IgD-negative memory B cell (primary cell): ENCODE measurements around the gene EXOC6. TPM values are rescaled to one million over a fixed set of nuclear protein-coding genes. Genes with fewer than 3 reads are reported as not detected.
A peak's percentile ranks its signal among the peaks of the same experiment; 100 is the strongest.

ENCODE experiments used
- H3K27ac Mint-ChIP-seq, 3 donors: one replicate each; pipeline ENCODE4 v1.8.0; 2020 to 2022; ENCODE audit warnings: mild to moderate bottlenecking in 3 of 3, mixed read lengths in 3 of 3, moderate library complexity in 1 of 3
- H3K27me3 Mint-ChIP-seq: one replicate; pipeline ENCODE4 v1.8.0; 2021; ENCODE audit warnings: mixed read lengths
- H3K36me3 Mint-ChIP-seq: one replicate; pipeline ENCODE4 v1.8.0; 2020; ENCODE audit warnings: mild to moderate bottlenecking, mixed read lengths
- H3K4me1 Mint-ChIP-seq, 3 donors: one replicate each; pipeline ENCODE4 v1.8.0; 2020 to 2022; ENCODE audit warnings: mixed read lengths in 3 of 3, mild to moderate bottlenecking in 1 of 3
- H3K4me3 Mint-ChIP-seq, 4 donors: one replicate each; pipeline ENCODE4 v1.8.0; 2020 to 2022; ENCODE audit warnings: mild to moderate bottlenecking in 4 of 4, mixed read lengths in 4 of 4, moderate library complexity in 3 of 4
- H3K9me3 Mint-ChIP-seq, 3 donors: one replicate each; pipeline ENCODE4 v1.8.0; 2020 to 2021; ENCODE audit warnings: mixed read lengths in 3 of 3, mild to moderate bottlenecking in 1 of 3
- polyA plus RNA-seq: library from polyadenylated mRNA; unstranded; fragments of 300-500 nt; fragmentation: Illumina TruSeq; gene quantifications from one replicate; pipeline ENCODE4 v1.2.3, GENCODE V29; 2021

Gene EXOC6
- polyA plus RNA-seq, 1 donor from 2014 or later = 12.4 TPM

DNA sequence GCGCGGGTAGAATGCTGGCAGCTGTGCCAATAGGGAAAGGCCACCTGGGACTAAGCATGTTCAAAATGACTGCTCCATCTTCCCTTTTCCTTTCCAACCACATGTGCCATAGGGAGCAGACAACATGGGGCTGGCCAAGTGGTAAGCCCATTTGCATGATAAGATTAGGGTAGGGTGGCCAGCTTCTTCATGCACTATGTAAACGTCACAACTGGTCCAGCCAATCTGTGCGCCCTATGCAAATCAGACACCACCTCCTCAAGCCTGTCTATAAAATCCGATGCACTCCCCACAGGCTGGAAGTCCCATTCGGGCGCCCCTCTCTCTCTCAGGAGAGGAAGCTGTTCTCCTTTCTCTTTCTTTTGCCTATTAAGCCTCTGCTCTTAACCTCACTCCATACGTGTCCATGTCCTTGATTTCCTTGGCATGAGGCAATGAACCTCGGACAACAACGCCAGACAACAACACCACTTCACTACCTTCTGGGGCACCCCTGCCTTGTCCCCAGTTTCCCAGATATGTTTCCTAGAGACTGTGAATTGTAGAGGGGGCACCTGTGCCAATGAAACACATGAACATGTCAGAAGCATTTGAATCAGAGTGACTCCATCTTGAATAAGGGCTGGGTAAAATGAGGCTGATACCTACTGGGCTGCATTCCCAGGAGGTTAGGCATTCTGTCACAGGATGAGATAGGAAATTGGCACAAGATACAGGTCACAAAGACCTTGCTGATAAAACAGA is 19.1 kb upstream of the EXOC6 start:
- H3K27me3 Mint-ChIP-seq = peaks cover 3% of the 10 kb centered on the region
- no peak overlapping the region for H3K27ac Mint-ChIP-seq
- no peaks in the 10 kb centered on the region for H3K9me3 Mint-ChIP-seq
- H3K36me3 Mint-ChIP-seq = peaks cover 3% of the 10 kb centered on the region
- peaks cover 24 to 33% (median 26%) of the 10 kb centered on the region in 3 donors for H3K4me1 Mint-ChIP-seq
- H3K4me3 Mint-ChIP-seq = peak overlapping the region in 1 of 4 donors; percentile 56

DNA sequence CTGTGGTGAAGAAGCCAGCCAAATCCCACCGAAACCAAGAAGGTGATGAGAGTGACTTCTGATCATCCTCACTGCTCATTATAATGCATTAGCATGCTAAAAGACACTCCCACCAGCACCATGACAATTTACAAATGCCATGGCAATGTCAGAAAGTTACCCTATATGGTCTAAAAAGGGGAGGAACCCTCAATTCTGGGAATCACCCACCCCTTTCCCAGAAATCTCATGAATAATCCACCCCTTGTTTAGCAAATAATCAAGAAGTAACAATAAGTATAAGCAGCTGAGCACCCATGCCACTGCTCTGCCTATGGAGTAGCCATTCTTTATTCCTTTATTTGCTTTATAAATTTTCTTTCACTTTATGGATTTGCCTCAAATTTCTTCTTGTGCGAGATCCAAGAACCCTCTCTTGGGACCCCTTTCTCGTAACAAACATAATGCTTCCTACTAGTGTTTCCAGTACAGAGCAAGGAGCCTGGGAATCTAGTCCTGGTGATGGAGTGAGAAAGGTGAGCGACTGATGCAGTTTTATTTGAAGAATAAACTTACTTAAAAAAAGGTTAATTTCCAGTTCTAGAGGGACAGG is 18.4 kb upstream of the EXOC6 start:
- H3K36me3 Mint-ChIP-seq = peaks cover 3% of the 10 kb centered on the region
- H3K27me3 Mint-ChIP-seq = peaks cover 3% of the 10 kb centered on the region
- no peak overlapping the region for H3K27ac Mint-ChIP-seq
- H3K9me3 Mint-ChIP-seq = no peaks in the 10 kb centered on the region
- H3K4me1 Mint-ChIP-seq = peaks cover 24 to 32% (median 26%) of the 10 kb centered on the region in 3 donors
- H3K4me3 Mint-ChIP-seq = peak overlapping the region in 2 of 4 donors; percentile 6 to 56

DNA sequence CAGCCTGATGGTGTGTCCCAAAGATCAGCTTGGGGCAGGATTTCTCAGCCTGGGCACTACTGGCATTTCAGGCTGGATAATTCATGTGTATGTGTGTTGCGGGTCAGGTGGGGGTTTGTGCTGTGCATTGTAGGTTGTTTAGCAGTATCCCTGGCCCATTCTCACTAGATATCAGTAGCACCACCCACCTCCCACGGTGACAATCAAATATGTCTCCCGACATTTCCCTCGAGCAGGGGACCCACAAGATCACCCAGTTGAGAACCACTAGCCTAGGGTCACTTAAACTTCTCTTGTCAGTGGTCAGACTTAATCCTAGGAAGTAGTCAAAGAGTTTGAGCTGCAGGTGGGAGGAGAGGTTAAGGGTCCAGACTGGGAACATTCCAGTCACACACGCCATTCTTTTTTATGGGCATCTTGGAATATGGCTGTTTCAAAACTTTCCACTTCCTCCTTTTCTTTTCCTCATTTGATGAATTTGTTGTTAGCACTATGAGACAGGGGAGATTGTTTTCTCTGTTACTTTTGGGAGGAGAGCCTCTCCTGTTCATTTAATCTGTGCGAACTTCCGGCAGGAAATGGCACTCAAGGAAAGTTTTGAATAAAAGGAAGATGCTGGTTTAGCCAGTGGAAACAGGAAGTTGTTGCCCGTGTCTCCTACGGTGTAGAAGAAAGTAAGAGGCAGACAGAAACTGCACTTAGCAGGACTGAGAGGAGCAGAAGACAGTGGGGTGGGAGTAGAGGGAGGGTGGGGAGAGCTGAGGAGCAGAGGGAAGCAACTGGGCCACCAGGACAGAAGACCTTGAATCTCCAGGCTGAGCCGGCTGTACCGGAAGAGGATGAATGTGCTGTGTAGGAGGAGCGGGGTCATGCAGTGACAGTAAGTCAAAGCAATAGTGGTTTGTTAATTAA is 17.6 kb upstream of the EXOC6 start:
- Mint-ChIP-seq H3K4me1 (peaks cover 21 to 28% (median 22%) of the 10 kb centered on the region in 3 donors), H3K4me3 (peak overlapping the region; percentile 6 to 97 (median 89)), H3K27ac (peak overlapping the region in 1 of 3 donors; percentile 30), H3K36me3 (peaks cover 1% of the 10 kb centered on the region), H3K9me3 (no peaks in the 10 kb centered on the region), H3K27me3 (peaks cover under 1% of the 10 kb centered on the region)

DNA sequence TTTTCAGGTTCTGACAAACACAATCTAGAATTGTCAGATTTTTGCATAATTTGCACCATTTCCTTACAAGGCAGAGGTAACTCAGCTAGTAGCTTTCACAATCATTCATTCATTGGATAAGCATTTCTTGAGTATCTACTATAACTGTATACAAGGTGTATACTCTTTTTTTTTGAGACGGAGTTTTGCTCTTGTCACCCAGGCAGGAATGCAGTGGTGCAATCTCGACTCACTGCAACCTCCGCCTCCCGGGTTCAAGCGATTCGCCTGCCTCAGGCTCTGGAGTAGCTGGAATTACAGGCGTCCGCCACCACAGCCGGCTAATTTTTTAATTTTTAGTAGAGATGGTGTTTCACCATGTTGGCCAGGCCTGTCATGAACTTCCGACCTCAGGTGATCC is 16.2 kb upstream of the EXOC6 start:
- H3K4me3 Mint-ChIP-seq = no peak overlapping the region

DNA sequence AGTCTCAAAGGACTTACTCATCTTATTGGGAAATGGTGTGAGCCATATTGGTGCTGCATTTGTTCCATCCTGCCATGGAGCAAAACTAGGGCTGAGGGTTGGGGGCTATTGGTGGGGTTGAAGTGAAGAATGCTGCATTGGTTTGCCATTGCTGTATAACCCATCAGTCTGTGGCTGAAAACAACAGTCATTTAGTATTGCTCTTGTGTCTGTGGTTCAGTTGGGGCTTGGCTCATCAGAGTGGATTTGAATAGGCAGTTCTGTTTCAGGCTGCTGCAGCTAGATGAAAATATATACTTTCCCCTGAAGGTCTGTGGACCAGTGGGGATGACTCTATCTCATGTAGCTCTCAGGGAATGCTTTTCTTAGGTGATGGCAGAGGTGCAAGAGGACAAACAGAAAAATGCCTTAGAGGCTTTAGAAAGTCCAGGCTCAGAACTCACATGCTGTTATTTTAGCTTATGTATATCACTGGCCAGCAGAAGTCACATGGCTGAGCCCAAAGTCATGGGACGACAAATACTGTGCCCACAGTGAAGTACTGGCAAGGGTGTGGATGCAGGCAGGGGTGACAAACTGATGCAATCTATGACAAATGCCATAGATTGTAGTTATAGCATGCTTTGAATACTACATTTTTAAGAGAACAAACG is 15.2 kb upstream of the EXOC6 start:
- H3K36me3 Mint-ChIP-seq = no peaks in the 10 kb centered on the region
- no peaks in the 10 kb centered on the region for H3K27me3 Mint-ChIP-seq
- H3K4me1 Mint-ChIP-seq = peaks cover 9 to 14% (median 10%) of the 10 kb centered on the region in 3 donors
- peak overlapping the region in 2 of 4 donors; percentile 33 to 41 for H3K4me3 Mint-ChIP-seq
- H3K27ac Mint-ChIP-seq = no peak overlapping the region
- no peaks in the 10 kb centered on the region for H3K9me3 Mint-ChIP-seq

More for the DNA sequence above, 16.2 kb upstream of the EXOC6 start:
- peaks cover 13 to 19% (median 15%) of the 10 kb centered on the region in 3 donors for H3K4me1 Mint-ChIP-seq
- H3K27ac Mint-ChIP-seq = no peak overlapping the region
- no peaks in the 10 kb centered on the region for H3K9me3 Mint-ChIP-seq
- no peaks in the 10 kb centered on the region for H3K36me3 Mint-ChIP-seq
- no peaks in the 10 kb centered on the region for H3K27me3 Mint-ChIP-seq

DNA sequence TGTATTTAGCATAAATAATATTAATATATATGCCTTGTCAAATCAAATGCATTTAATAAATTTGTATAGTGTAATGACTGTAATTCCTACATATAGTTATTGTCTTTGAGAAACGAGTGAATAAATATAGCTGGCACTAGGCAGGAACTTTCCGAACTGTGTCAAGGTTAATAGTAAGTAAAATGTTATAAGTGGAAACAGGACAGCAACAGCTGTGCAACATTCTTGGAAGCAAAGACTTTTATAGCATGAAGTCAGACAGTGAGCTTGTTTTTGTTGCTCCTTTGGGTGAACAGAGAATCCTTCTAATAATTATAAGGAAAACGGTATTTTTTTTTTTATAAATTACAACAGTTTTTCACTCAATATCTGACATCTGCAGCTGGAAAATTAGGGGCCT is 14.0 kb upstream of the EXOC6 start:
- Mint-ChIP-seq H3K27ac (no peak overlapping the region), H3K27me3 (no peaks in the 10 kb centered on the region), H3K9me3 (no peaks in the 10 kb centered on the region), H3K4me1 (peaks cover 9 to 13% (median 12%) of the 10 kb centered on the region in 3 donors), H3K36me3 (no peaks in the 10 kb centered on the region), H3K4me3 (no peak overlapping the region)

DNA sequence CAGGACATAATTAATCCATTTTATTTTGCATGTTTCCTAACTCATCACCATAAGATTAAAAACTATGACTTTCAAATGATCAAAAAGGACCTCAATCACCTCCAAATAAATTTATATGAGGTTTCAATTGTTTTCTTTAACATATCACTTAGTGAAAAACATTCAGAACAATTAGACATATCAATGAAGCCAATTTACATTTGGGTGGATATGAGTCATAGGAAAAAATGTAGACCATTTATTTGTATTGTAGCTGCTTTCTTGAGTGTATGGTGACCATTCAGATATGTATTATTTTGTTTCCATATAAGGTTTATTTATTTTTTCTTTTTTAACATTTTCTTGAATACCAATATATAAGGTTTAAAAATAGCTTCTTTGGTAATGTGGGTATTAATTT is 13.3 kb upstream of the EXOC6 start:
- H3K4me3 Mint-ChIP-seq = no peak overlapping the region
- no peaks in the 10 kb centered on the region for H3K36me3 Mint-ChIP-seq
- H3K4me1 Mint-ChIP-seq = peaks cover 9 to 12% (median 11%) of the 10 kb centered on the region in 3 donors
- H3K27ac Mint-ChIP-seq = no peak overlapping the region
- no peaks in the 10 kb centered on the region for H3K9me3 Mint-ChIP-seq
- no peaks in the 10 kb centered on the region for H3K27me3 Mint-ChIP-seq

DNA sequence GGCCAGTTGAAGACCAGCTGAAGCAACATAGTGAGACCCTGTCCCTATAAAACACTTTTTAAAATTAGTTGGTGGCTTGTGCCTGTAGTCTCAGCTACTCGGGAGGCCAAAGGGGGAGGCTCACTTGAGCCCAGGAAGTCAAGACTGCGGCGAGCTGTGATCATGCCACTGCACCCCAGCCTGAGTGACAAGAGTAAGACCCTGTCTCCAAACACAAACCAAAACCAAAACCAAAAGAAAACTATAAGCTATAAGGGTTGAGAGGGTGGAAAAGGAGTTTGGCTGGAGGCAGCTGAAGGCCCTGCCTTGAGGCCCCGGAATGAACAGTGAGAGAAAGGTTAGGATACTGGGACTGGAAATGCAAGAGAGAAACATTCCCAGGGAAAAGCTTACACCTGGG is 10.9 kb upstream of the EXOC6 start:
- Mint-ChIP-seq H3K9me3 (no peaks in the 10 kb centered on the region), H3K27ac (no peak overlapping the region), H3K27me3 (no peaks in the 10 kb centered on the region), H3K4me1 (peaks cover 0 to 2% (median 0%) of the 10 kb centered on the region in 3 donors), H3K4me3 (no peak overlapping the region), H3K36me3 (no peaks in the 10 kb centered on the region)

DNA sequence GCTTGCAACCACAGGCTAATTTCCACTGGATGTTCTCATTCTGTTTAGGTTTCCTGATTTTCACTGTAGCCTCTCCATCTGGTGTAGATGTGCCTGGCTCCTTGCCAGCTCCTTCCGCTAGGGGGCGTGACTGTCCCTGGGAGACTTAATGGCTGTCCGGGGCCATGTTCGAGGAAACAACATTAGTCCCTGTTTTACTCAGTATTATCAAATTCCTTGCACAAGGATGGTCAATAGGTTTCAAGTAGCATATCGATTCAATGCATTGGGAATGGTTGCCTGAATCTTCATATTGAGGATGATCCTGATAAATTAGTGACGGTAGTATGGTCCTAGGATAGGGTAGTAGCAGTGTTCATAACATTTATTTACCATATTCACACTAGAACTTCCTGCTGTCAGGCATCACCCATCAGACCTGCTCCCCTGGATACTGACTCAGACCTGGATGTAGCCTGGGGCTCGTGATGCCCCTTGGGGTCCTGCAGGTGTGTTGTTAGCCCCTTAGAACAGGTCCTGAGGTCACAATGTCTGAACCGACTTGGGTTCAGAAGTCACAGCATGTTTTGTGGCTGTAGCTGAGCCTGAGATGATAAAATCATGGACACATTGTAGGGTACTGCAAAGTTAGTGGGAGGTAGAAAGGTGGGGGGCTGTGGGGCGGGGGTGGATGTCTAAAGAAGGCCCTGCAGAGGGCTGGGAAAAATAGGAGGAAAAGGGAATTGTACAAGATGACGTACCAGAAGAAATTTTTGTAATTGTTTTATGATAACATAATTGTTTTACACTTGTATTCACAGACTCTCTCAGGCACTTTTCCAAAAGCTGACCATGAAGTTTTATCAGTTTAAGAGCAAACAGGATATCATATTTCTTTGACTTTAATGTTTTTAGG is 8.9 kb upstream of the EXOC6 start:
- H3K27ac Mint-ChIP-seq = no peak overlapping the region
- peaks cover 3% of the 10 kb centered on the region for H3K36me3 Mint-ChIP-seq
- no peaks in the 10 kb centered on the region for H3K9me3 Mint-ChIP-seq
- no peaks in the 10 kb centered on the region for H3K27me3 Mint-ChIP-seq
- H3K4me1 Mint-ChIP-seq = peaks cover 5 to 6% (median 6%) of the 10 kb centered on the region in 3 donors
- no peak overlapping the region for H3K4me3 Mint-ChIP-seq

DNA sequence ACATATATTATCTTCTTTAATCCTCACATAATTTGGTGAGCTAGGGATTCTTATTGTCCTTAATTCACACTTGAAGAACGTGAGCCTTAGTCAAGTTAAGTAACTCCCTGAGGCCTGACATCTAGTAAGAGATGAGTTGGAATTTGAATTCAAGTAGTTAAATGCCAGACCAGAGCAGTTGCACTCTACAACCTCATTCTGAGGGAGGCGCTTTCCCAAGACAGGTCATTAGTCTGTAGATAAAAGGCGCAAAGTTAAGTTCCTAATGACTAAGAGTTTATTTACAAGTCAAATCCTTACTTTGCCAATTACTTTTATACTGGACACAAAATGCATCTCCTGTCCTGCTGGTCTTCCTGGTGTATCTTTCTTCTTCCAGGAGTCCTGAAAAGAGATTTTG is 3.6 kb upstream of the EXOC6 start:
- Mint-ChIP-seq H3K27me3 (no peaks in the 10 kb centered on the region), H3K4me3 (peak overlapping the region in 1 of 4 donors; percentile 66), H3K27ac (no peak overlapping the region), H3K9me3 (no peaks in the 10 kb centered on the region), H3K4me1 (peaks cover 22 to 27% (median 26%) of the 10 kb centered on the region in 3 donors), H3K36me3 (peaks cover 3% of the 10 kb centered on the region)

DNA sequence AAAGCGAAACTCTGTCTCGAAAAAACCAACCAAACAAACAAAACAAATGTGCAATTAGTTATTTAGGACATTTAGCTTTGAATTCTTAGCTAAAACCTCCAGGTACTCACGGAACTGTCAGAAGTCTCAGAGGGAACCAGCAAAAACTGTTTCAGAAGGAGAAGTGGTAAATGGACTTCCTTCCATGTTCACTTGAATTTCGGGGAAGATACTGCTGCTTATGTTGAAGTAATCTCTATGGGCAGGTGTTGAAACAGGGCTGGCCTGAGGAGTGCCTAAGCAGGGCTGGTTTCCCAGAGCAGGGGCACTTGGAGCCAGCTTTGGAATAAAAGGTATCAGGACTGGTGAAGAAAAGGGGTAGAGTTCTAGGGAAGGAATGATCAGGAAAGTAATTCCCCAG is 2.4 kb upstream of the EXOC6 start:
- peak overlapping the region in 2 of 4 donors; percentile 75 to 98 for H3K4me3 Mint-ChIP-seq
- H3K27ac Mint-ChIP-seq = peak overlapping the region in 2 of 3 donors; percentile 36 to 94
- peaks cover 23 to 28% (median 27%) of the 10 kb centered on the region in 3 donors for H3K4me1 Mint-ChIP-seq
- peaks cover 3% of the 10 kb centered on the region for H3K36me3 Mint-ChIP-seq
- no peaks in the 10 kb centered on the region for H3K27me3 Mint-ChIP-seq
- H3K9me3 Mint-ChIP-seq = no peaks in the 10 kb centered on the region

DNA sequence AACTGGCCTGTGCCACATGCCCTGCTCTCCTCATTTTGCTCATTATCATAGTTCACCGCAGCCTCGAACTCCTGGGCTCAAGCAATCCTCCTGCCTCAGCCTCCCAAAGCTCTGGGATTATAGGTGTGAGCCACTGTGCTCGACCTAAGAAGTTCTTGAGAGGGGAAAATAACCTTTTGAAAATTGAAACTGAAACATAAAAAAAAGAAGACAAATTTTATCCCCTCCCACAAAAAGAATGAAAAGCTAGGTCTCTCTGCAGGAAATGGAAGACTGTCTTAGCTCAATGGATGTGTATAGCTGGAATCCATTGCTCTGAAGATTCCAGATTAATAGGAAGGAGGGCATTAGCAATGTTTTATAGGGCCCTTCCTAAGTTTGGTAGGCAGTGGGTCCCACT is 2.0 kb upstream of the EXOC6 start:
- Mint-ChIP-seq H3K27ac (peak overlapping the region; percentile 36 to 94 (median 40)), H3K27me3 (no peaks in the 10 kb centered on the region), H3K9me3 (no peaks in the 10 kb centered on the region), H3K4me1 (peaks cover 25 to 29% (median 28%) of the 10 kb centered on the region in 3 donors), H3K36me3 (peaks cover 3% of the 10 kb centered on the region), H3K4me3 (peak overlapping the region in 3 of 4 donors; percentile 1 to 98 (median 75))

DNA sequence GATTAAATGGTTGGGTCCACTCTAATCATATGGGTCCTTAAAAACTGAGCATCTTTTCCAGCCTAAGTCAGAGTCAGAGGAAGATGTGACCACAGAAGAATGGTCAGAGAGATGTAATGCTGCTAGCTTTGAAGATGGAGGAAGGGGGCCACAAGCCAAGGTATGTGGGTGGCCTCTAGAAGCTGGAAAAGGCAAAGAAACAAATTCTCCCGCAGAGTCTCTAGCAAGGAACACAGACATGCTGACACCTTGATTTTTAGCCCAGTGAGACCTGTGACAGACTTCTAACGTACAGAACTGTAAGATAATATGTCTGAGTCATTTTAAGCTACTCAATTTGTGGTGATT is 1.5 kb upstream of the EXOC6 start:
- Mint-ChIP-seq H3K4me1 (peaks cover 25 to 29% (median 28%) of the 10 kb centered on the region in 3 donors), H3K27ac (peak overlapping the region in 1 of 3 donors; percentile 94), H3K9me3 (no peaks in the 10 kb centered on the region), H3K36me3 (peaks cover 3% of the 10 kb centered on the region), H3K27me3 (no peaks in the 10 kb centered on the region), H3K4me3 (peak overlapping the region in 1 of 4 donors; percentile 98)
